Bronchial epithelial cell (primary cell): ENCODE results near the gene GABRQ. TPM values are rescaled to one million over a fixed set of nuclear protein-coding genes. Genes with fewer than 3 reads are reported as not detected.

Experiments
- DNase-seq: peaks from one replicate; pipeline ENCODE4 v3.0.0-alpha.2; 2010; ENCODE audit warnings: low read depth
- FAIRE-seq: peaks from 2 replicates; lab custom pipeline; 2011; peaks lifted over from hg19 to GRCh38; lab: Jason Lieb, UNC
- H3K27me3 ChIP-seq: 2 replicates; pipeline ENCODE4 v1.5.1; 2011; ENCODE audit warnings: low read length; ENCODE audit not compliant: control insufficient read depth, insufficient read depth
- H3K36me3 ChIP-seq: 2 replicates; pipeline ENCODE4 v1.5.1; 2011; ENCODE audit warnings: low read length; ENCODE audit not compliant: control insufficient read depth, insufficient read depth
- H3K4me3 ChIP-seq: 2 replicates; pipeline ENCODE4 v1.5.1; 2011; ENCODE audit warnings: mild to moderate bottlenecking, low read depth, low read length, control low read depth
- CTCF ChIP-seq: IDR thresholded peaks from 2 replicates; pipeline ENCODE4 v1.5.1; 2011; ENCODE audit warnings: mild to moderate bottlenecking, moderate library complexity, low read length, control low read depth, inconsistent platforms; ENCODE audit not compliant: insufficient read depth, severe bottlenecking
- total RNA-seq: library from RNA; depleted of rRNA; stranded (reverse); fragments of >200 nt; gene quantifications from 2 replicates; pipeline ENCODE4 v1.2.1, GENCODE V29; 2014

The GABRQ gene
- total RNA-seq, 1 donor from 2014 or later: under 0.01 TPM

GRCh38 chrX:152640034-152640818, 2.5 kb downstream of the GABRQ start:
- TF ChIP-seq CTCF: no peak
- FAIRE-seq (no peak), DNase-seq (peak; percentile 41)
- Histone ChIP-seq H3K4me3 (no peak overlapping the region), H3K36me3 (no peaks in the 10 kb centered on the region), H3K27me3 (peaks cover 4% of the 10 kb centered on the region)

- peaks cover 4% of the 10 kb centered on the region for H3K27me3 ChIP-seq
- H3K36me3 ChIP-seq: no peaks in the 10 kb centered on the region
- FAIRE-seq (peak; percentile 13), DNase-seq (no peak)
- no peak overlapping the region for H3K4me3 ChIP-seq
- no peak for TF ChIP-seq CTCF
Measured at GRCh38 chrX:152641256-152641875, 3.7 kb downstream of the GABRQ start.

GRCh38 chrX:152641996-152642395, 4.3 kb downstream of the GABRQ start:
- TF ChIP-seq CTCF: peak; percentile 14
- peak; percentile 3 for DNase-seq
- FAIRE-seq: no peak
- Histone ChIP-seq H3K4me3 (no peak overlapping the region), H3K27me3 (peaks cover 3% of the 10 kb centered on the region), H3K36me3 (no peaks in the 10 kb centered on the region)

GRCh38 chrX:152642931-152643564, 5.4 kb downstream of the GABRQ start:
- Histone ChIP-seq H3K4me3 (no peak overlapping the region), H3K27me3 (peaks cover 2% of the 10 kb centered on the region), H3K36me3 (no peaks in the 10 kb centered on the region)
- TF ChIP-seq CTCF: no peak
- DNase-seq (no peak), FAIRE-seq (peak; percentile 7)

GRCh38 chrX:152646961-152647360, 9.3 kb downstream of the GABRQ start:
- H3K4me3 ChIP-seq: no peak overlapping the region
- no peaks in the 10 kb centered on the region for H3K36me3 ChIP-seq
- TF ChIP-seq CTCF: no peak
- no peak for DNase-seq
- FAIRE-seq: peak; percentile 70
- H3K27me3 ChIP-seq: no peaks in the 10 kb centered on the region
